ENCODE results near the gene ALK.

DNA sequence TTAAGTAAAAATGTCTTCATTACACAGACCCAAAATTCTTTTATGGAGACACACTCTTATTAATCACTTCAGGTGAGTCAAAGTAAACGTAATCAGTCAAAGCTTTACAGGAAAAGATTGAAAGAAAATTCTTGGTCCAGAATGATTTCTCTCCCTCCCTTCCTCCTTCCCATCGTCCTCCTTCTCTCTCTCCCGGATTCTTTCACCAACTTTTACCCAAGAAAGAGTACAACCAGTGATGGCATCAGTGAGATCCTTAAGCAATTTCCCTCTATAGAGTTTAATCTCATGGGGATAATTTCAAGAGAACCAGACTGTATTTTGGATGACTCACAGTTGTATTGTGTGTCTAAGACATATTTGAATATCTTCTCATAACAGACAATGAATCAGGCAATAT, 258.1 kb downstream of the ALK start:
- TF ChIP-seq CTCF (IDR thresholded peaks at IDR 0.05) (no peak), POLR2AphosphoS5 (IDR thresholded peaks at IDR 0.05) (no peak), POLR2A (IDR thresholded peaks at IDR 0.05; ENCODE audit: low read depth) (no peak), EP300 (IDR thresholded peaks at IDR 0.05) (no peak)

Data from esophagus muscularis mucosa (tissue), 4 donors.